ENCODE results near the gene LPCAT1. TPM values are rescaled to one million over a fixed set of nuclear protein-coding genes. Genes with fewer than 3 reads are reported as not detected.
A peak's percentile ranks its signal among the peaks of the same experiment; 100 is the strongest.

The LPCAT1 gene
- total RNA-seq, 5 donors from 2014 or later (not counting 1 experiment from before 2014, with no cell fraction given): 27.9 to 57.7 (median 50.3) TPM

DNA sequence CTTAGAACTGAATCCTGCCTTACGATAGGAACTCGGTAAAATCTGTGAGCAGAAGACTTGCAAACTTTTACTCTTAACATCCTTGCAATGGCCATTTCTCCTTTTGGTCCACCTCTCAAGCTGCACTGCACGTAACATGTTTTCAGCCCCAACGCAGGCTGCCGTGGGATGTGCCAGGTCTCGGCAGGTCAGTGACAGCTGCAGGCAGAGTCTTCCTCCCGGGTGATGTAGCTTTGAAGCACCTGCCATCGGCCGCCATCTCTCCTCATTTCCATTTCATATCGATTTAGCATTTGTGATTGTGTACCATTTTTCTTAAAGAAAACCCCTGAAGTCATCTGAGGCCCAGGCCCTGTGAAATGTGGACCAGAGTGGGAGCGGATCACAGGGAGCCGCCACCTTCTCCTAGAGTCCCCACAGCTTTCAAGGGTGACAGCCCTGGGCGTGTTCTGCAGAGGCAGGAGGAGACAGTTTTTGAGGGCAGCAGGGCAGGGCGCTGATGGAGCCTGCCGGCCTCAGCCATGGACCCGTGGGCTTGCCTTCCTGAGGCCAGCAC is 25.8 kb upstream of the LPCAT1 start:
- H3K36me3 ChIP-seq (ENCODE audit: control insufficient read depth in 2 of 2, extremely low read depth in 1 of 2, insufficient read depth in 1 of 2, low read length in 1 of 2): no peaks in the 10 kb centered on the region
- WGBS (ENCODE audit: insufficient coverage): 81% methylated on average over 11 of the region's 16 CpGs

DNA sequence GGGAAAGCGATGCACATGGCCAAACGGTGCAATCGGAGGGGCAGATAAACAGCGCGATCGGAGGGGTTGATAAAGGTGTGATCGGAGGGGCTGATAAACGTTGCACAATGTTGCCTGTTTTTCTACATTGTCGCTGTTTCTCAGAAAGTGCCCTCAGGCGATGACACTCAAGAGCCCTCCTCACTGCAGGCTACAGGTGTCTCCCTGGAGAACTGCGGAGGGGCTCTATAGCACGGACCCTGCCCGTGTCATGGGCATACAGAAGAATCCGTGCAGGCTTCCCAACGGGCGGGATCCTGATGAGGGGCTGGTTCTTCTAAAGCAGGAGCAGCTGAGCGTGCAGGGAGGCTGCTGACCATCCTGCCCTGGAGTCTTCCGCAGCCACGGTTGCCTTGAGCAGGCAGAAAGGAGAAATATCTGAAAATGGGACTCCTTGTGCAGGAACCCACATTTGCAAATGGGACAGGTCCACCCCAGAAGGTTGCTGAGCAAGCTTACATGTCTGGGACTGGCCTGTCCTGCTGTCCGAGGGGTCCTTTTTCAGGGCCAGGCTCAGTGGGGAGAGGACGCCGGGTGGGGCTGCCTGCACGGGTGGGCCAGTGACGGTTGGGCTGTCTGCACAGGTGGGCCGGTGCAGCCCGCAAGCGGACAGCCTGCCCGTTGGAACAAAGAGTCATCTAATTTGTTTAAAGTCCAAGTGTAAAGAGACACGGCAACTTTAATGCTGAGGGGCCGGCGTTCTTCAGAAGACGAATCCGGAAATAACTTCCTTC is 25.1 kb upstream of the LPCAT1 start:
- Histone ChIP-seq H3K27me3 (replicated peaks in 1 of 2; ENCODE audit: control insufficient read depth in 2 of 2, extremely low read depth in 1 of 2, insufficient read depth in 2 of 2, low read length in 1 of 2) (peaks cover 0 to 10% of the 10 kb centered on the region in 2 experiments), H3K36me3 (ENCODE audit: control insufficient read depth in 2 of 2, extremely low read depth in 1 of 2, insufficient read depth in 1 of 2, low read length in 1 of 2) (no peaks in the 10 kb centered on the region), H3K4me3 (ENCODE audit: control insufficient read depth in 1 of 2, extremely low read depth in 1 of 2, low read length in 1 of 2) (no peak overlapping the region), H3K4me1 (ENCODE audit: control insufficient read depth in 1 of 2, extremely low read depth in 1 of 2, insufficient read depth in 2 of 2, low read length in 2 of 2) (no peaks in the 10 kb centered on the region), H3K9me3 (no peaks in the 10 kb centered on the region), H3K27ac (ENCODE audit: low read length) (no peak overlapping the region)
- Mint-ChIP-seq H3K36me3 (no peaks in the 10 kb centered on the region), H3K4me3 (no peak overlapping the region), H3K4me1 (peaks cover 0 to 8% (median 0%) of the 10 kb centered on the region in 3 donors), H3K27ac (no peak overlapping the region), H3K27me3 (peaks cover 0 to 4% of the 10 kb centered on the region in 2 donors), H3K9me3 (no peaks in the 10 kb centered on the region)
- ATAC-seq (replicated peaks in 1 of 4) (no peak), DNase-seq (no peak)
- ChIA-PET POLR2A (no interaction called here), CTCF (no interaction called here)
- WGBS (ENCODE audit: insufficient coverage): 90% methylated on average over 33 of the region's 33 CpGs

More for the DNA sequence above, 25.8 kb upstream of the LPCAT1 start:
- H3K27ac Mint-ChIP-seq: peak overlapping the region in 1 of 2 donors; percentile 19
- Histone ChIP-seq H3K4me3 (ENCODE audit: control insufficient read depth in 1 of 2, extremely low read depth in 1 of 2, low read length in 1 of 2) (no peak overlapping the region), H3K4me1 (ENCODE audit: control insufficient read depth in 1 of 2, extremely low read depth in 1 of 2, insufficient read depth in 2 of 2, low read length in 2 of 2) (no peaks in the 10 kb centered on the region), H3K27ac (ENCODE audit: low read length) (no peak overlapping the region), H3K9me3 (no peaks in the 10 kb centered on the region), H3K27me3 (replicated peaks in 1 of 2; ENCODE audit: control insufficient read depth in 2 of 2, extremely low read depth in 1 of 2, insufficient read depth in 2 of 2, low read length in 1 of 2) (peaks cover 0 to 17% of the 10 kb centered on the region in 2 experiments)
- CTCF ChIA-PET: no interaction called here
- H3K9me3 Mint-ChIP-seq: no peaks in the 10 kb centered on the region
- H3K4me1 Mint-ChIP-seq: peaks cover 0 to 8% (median 0%) of the 10 kb centered on the region in 3 donors
- H3K27me3 Mint-ChIP-seq: peaks cover 5 to 8% of the 10 kb centered on the region in 2 donors
- H3K36me3 Mint-ChIP-seq: no peaks in the 10 kb centered on the region
- POLR2A ChIA-PET: no interaction called here
- H3K4me3 Mint-ChIP-seq: no peak overlapping the region
- no peak for DNase-seq
- no peak for ATAC-seq (replicated peaks in 1 of 4)

DNA sequence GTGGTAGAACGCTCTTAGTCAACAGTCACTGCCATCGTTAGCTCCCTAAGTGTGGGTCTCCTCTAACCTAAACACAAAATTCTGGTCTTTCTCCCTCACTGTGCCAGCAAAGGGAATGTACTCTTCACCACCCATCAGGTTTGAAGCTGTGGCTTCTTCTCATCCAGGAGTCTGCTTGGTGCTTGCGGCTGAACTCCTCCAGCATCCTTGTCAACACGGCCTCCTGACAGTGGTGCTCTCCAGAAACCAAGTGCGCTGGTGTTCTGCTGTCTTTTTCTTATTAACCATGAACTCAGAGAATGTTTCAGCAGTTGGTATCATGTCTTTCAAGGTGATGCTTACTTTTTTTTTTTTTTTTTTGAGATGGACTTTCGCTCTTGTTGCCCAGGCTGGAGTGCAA is 23.9 kb upstream of the LPCAT1 start:
- H3K4me3 ChIP-seq (ENCODE audit: control insufficient read depth in 1 of 2, extremely low read depth in 1 of 2, low read length in 1 of 2): no peak overlapping the region
- DNase-seq (no peak), ATAC-seq (replicated peaks in 1 of 4) (no peak)
- peaks cover 0 to 7% of the 10 kb centered on the region in 2 experiments for H3K27me3 ChIP-seq (replicated peaks in 1 of 2; ENCODE audit: control insufficient read depth in 2 of 2, extremely low read depth in 1 of 2, insufficient read depth in 2 of 2, low read length in 1 of 2)
- no peaks in the 10 kb centered on the region for H3K9me3 ChIP-seq
- ChIA-PET CTCF (no interaction called here), POLR2A (no interaction called here)
- no peaks in the 10 kb centered on the region for H3K4me1 ChIP-seq (ENCODE audit: control insufficient read depth in 1 of 2, extremely low read depth in 1 of 2, insufficient read depth in 2 of 2, low read length in 2 of 2)
- H3K27ac Mint-ChIP-seq: no peak overlapping the region
- no peaks in the 10 kb centered on the region for H3K36me3 Mint-ChIP-seq
- no peaks in the 10 kb centered on the region for H3K36me3 ChIP-seq (ENCODE audit: control insufficient read depth in 2 of 2, extremely low read depth in 1 of 2, insufficient read depth in 1 of 2, low read length in 1 of 2)
- H3K4me3 Mint-ChIP-seq: no peak overlapping the region
- H3K4me1 Mint-ChIP-seq: peaks cover 0 to 8% (median 0%) of the 10 kb centered on the region in 3 donors
- 100% methylated on average over 2 of the region's 6 CpGs for WGBS (ENCODE audit: insufficient coverage)
- H3K27ac ChIP-seq (ENCODE audit: low read length): no peak overlapping the region
- H3K27me3 Mint-ChIP-seq: peaks cover 0 to 3% of the 10 kb centered on the region in 2 donors
- no peaks in the 10 kb centered on the region for H3K9me3 Mint-ChIP-seq

DNA sequence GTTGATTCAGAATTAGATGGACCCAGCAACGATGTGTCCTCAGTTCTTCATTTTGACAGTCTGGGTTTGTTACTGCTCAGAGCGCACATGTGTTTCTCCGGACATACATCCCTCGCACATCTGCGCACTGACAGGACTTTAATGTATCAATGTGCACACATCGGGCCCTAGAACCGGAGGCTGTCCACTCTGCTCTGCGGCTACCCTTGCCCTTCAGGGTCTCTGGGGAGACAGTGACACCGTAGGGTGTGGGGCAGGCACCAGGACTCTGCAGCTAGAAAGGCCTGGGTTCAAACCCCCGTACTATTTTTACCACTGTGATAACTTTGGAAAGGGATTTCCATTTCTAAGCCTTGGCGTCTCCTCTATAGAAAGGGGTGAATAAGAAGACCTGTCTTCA is 23.5 kb upstream of the LPCAT1 start:
- WGBS (ENCODE audit: insufficient coverage): 95% methylated on average over 9 of the region's 11 CpGs
- peaks cover 0 to 3% of the 10 kb centered on the region in 2 donors for H3K27me3 Mint-ChIP-seq
- ChIA-PET CTCF (no interaction called here), POLR2A (no interaction called here)
- H3K4me3 Mint-ChIP-seq: no peak overlapping the region
- H3K9me3 Mint-ChIP-seq: no peaks in the 10 kb centered on the region
- Histone ChIP-seq H3K36me3 (ENCODE audit: control insufficient read depth in 2 of 2, extremely low read depth in 1 of 2, insufficient read depth in 1 of 2, low read length in 1 of 2) (no peaks in the 10 kb centered on the region), H3K27me3 (replicated peaks in 1 of 2; ENCODE audit: control insufficient read depth in 2 of 2, extremely low read depth in 1 of 2, insufficient read depth in 2 of 2, low read length in 1 of 2) (peaks cover 0 to 7% of the 10 kb centered on the region in 2 experiments), H3K27ac (ENCODE audit: low read length) (no peak overlapping the region), H3K4me1 (ENCODE audit: control insufficient read depth in 1 of 2, extremely low read depth in 1 of 2, insufficient read depth in 2 of 2, low read length in 2 of 2) (no peaks in the 10 kb centered on the region), H3K9me3 (no peaks in the 10 kb centered on the region), H3K4me3 (ENCODE audit: control insufficient read depth in 1 of 2, extremely low read depth in 1 of 2, low read length in 1 of 2) (no peak overlapping the region)
- no peaks in the 10 kb centered on the region for H3K36me3 Mint-ChIP-seq
- no peak overlapping the region for H3K27ac Mint-ChIP-seq
- H3K4me1 Mint-ChIP-seq: peaks cover 0 to 8% (median 0%) of the 10 kb centered on the region in 3 donors
- ATAC-seq (replicated peaks in 1 of 4): no peak
- DNase-seq: no peak

DNA sequence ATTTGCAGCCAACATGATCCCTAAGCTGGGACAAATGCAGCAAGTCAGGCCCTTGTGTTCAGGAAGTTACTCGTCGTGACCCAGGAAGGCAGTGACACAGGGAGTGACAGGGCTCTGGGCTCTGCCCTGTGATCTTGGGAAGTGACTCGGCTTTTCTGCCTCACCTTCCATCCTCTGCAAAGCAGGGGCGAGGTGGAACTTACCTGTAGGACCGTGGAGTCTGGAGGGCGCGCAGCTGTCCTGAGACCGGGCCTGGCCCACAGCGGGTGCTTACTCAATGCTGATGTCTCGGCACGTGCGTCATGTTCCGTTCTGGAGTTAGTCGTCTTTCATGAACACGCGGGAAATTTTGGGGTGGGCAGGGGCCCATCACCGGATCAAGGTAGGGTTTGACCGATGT is 22.8 kb upstream of the LPCAT1 start:
- ChIA-PET POLR2A (no interaction called here), CTCF (no interaction called here)
- Histone ChIP-seq H3K9me3 (no peaks in the 10 kb centered on the region), H3K27me3 (replicated peaks in 1 of 2; ENCODE audit: control insufficient read depth in 2 of 2, extremely low read depth in 1 of 2, insufficient read depth in 2 of 2, low read length in 1 of 2) (peaks cover 0 to 7% of the 10 kb centered on the region in 2 experiments), H3K36me3 (ENCODE audit: control insufficient read depth in 2 of 2, extremely low read depth in 1 of 2, insufficient read depth in 1 of 2, low read length in 1 of 2) (no peaks in the 10 kb centered on the region), H3K27ac (ENCODE audit: low read length) (no peak overlapping the region), H3K4me1 (ENCODE audit: control insufficient read depth in 1 of 2, extremely low read depth in 1 of 2, insufficient read depth in 2 of 2, low read length in 2 of 2) (no peaks in the 10 kb centered on the region), H3K4me3 (ENCODE audit: control insufficient read depth in 1 of 2, extremely low read depth in 1 of 2, low read length in 1 of 2) (no peak overlapping the region)
- H3K27ac Mint-ChIP-seq: no peak overlapping the region
- peaks cover 0 to 3% of the 10 kb centered on the region in 2 donors for H3K27me3 Mint-ChIP-seq
- DNase-seq (no peak), ATAC-seq (replicated peaks in 1 of 4) (no peak)
- WGBS (ENCODE audit: insufficient coverage): 80% methylated on average over 18 of the region's 18 CpGs
- peaks cover 0 to 8% (median 0%) of the 10 kb centered on the region in 3 donors for H3K4me1 Mint-ChIP-seq
- no peak overlapping the region for H3K4me3 Mint-ChIP-seq
- no peaks in the 10 kb centered on the region for H3K9me3 Mint-ChIP-seq
- H3K36me3 Mint-ChIP-seq: no peaks in the 10 kb centered on the region

DNA sequence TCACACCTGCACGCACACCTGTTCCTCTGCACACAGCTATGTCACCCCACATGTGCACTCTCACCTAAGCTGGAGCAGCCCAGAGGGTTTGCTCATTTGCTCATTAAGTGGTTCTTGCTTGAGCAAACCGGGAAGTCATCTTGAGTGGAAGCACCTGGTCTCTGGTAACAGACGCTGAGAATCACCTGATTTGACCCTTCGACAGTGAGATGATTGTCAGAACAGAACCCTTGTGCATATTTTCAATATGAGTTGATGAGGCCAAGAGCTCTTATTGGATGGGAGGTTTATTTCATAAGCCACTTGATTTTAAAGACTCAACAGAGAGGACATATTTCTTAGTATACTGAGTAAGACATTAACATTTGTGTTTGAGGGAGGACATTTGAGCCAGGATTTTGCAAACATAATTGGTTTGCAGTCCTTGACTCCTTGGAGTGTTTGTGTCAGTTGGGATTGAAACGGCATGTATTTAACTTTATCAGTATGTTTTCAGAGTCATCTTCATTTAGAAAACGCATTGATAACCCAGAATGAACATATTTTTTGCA is 22.1 kb upstream of the LPCAT1 start:
- Mint-ChIP-seq H3K4me1 (peaks cover 0 to 8% (median 0%) of the 10 kb centered on the region in 3 donors), H3K9me3 (no peaks in the 10 kb centered on the region), H3K36me3 (no peaks in the 10 kb centered on the region), H3K4me3 (no peak overlapping the region), H3K27ac (no peak overlapping the region), H3K27me3 (peaks cover 0 to 3% of the 10 kb centered on the region in 2 donors)
- H3K27me3 ChIP-seq (replicated peaks in 1 of 2; ENCODE audit: control insufficient read depth in 2 of 2, extremely low read depth in 1 of 2, insufficient read depth in 2 of 2, low read length in 1 of 2): peaks cover 0 to 7% of the 10 kb centered on the region in 2 experiments
- no peak overlapping the region for H3K27ac ChIP-seq (ENCODE audit: low read length)
- POLR2A ChIA-PET: no interaction called here
- DNase-seq (no peak), ATAC-seq (replicated peaks in 1 of 4) (no peak)
- H3K9me3 ChIP-seq: no peaks in the 10 kb centered on the region
- H3K36me3 ChIP-seq (ENCODE audit: control insufficient read depth in 2 of 2, extremely low read depth in 1 of 2, insufficient read depth in 1 of 2, low read length in 1 of 2): no peaks in the 10 kb centered on the region
- H3K4me1 ChIP-seq (ENCODE audit: control insufficient read depth in 1 of 2, extremely low read depth in 1 of 2, insufficient read depth in 2 of 2, low read length in 2 of 2): no peaks in the 10 kb centered on the region
- no peak overlapping the region for H3K4me3 ChIP-seq (ENCODE audit: control insufficient read depth in 1 of 2, extremely low read depth in 1 of 2, low read length in 1 of 2)
- CTCF ChIA-PET: interaction anchor here in 1 of 2 donors (0.6 kb wide), 1 partner anchor 572 kb away, joined by 4 read pairs; no protein-coding TSS in a partner anchor
- 50% methylated on average over 2 of the region's 6 CpGs for WGBS (ENCODE audit: insufficient coverage)

All from T-cell (primary cell).